GM19463 (cell line): ENCODE data around the gene EIF4EBP2.
A peak's percentile ranks its signal among the peaks of the same experiment; 100 is the strongest.

Experiments
- ATAC-seq: cut with Tn5 transposase; IDR thresholded peaks from one replicate; pipeline ENCODE4 v1.9.1; 2021; ENCODE audit warnings: mild to moderate bottlenecking, moderate library complexity; ENCODE audit not compliant: unreplicated experiment

EIF4EBP2 gene

GRCh38 chr10:70376436-70377378 lies 27.2 kb upstream of the EIF4EBP2 start:
- no peak for ATAC-seq

- no peak for ATAC-seq
These were observed 25.8 kb upstream of the EIF4EBP2 start for GRCh38 chr10:70378122-70378521.

GRCh38 chr10:70379581-70380176 lies 24.3 kb upstream of the EIF4EBP2 start:
- no peak for ATAC-seq

- ATAC-seq, result no peak
These were observed 23.4 kb upstream of the EIF4EBP2 start for GRCh38 chr10:70380350-70381135.

- ATAC-seq, result peak; percentile 34
These were observed 22.2 kb upstream of the EIF4EBP2 start for GRCh38 chr10:70381471-70382421.

GRCh38 chr10:70391654-70392053 lies 12.3 kb upstream of the EIF4EBP2 start:
- ATAC-seq, result no peak

- no peak for ATAC-seq
These were observed 7.8 kb upstream of the EIF4EBP2 start for GRCh38 chr10:70396140-70396539.

GRCh38 chr10:70399177-70399576 lies 4.8 kb upstream of the EIF4EBP2 start:
- no peak for ATAC-seq

- no peak for ATAC-seq
These were observed 386 bp upstream of the EIF4EBP2 start for GRCh38 chr10:70403483-70404035.

- ATAC-seq, result no peak
These were observed 767 bp downstream of the EIF4EBP2 start for GRCh38 chr10:70404787-70405036.

- no peak for ATAC-seq
These were observed 1.3 kb downstream of the EIF4EBP2 start for GRCh38 chr10:70405037-70405824.

- no peak for ATAC-seq
These were observed 5.8 kb downstream of the EIF4EBP2 start for GRCh38 chr10:70409772-70410171.

- no peak for ATAC-seq
These were observed 6.7 kb downstream of the EIF4EBP2 start for GRCh38 chr10:70410608-70411007.

- no peak for ATAC-seq
These were observed 8.4 kb downstream of the EIF4EBP2 start for GRCh38 chr10:70412356-70412755.

GRCh38 chr10:70417568-70417967 lies 13.6 kb downstream of the EIF4EBP2 start:
- ATAC-seq, result no peak

GRCh38 chr10:70418229-70418628 lies 14.3 kb downstream of the EIF4EBP2 start:
- ATAC-seq, result no peak

- ATAC-seq, result no peak
These were observed 14.8 kb downstream of the EIF4EBP2 start for GRCh38 chr10:70418713-70419112.

GRCh38 chr10:70424320-70424719 lies 20.4 kb downstream of the EIF4EBP2 start:
- ATAC-seq, result no peak

GRCh38 chr10:70425096-70425495 lies 21.2 kb downstream of the EIF4EBP2 start:
- ATAC-seq, result no peak

- ATAC-seq, result no peak
These were observed 22.9 kb downstream of the EIF4EBP2 start for GRCh38 chr10:70426823-70427222.
